Endothelial cell (in vitro differentiated cells): Measurements from ENCODE around the gene FMN1. TPM values are rescaled to one million over a fixed set of nuclear protein-coding genes. Genes with fewer than 3 reads are reported as not detected.

Experiments used
- DNase-seq: peaks from one replicate; pipeline ENCODE4 v3.0.0; 2021; ENCODE audit warnings: low spot score
- H3K27ac Mint-ChIP-seq: one replicate; pipeline ENCODE4 v1.8.0; 2021; ENCODE audit warnings: mixed read lengths, inconsistent platforms; ENCODE audit not compliant: unreplicated experiment
- H3K27me3 Mint-ChIP-seq: one replicate; pipeline ENCODE4 v1.8.0; 2021; ENCODE audit warnings: mild to moderate bottlenecking, moderate library complexity, mixed read lengths, inconsistent platforms; ENCODE audit not compliant: unreplicated experiment
- H3K36me3 Mint-ChIP-seq: one replicate; pipeline ENCODE4 v1.8.0; 2021; ENCODE audit warnings: mild to moderate bottlenecking, low read depth, mixed read lengths, inconsistent platforms; ENCODE audit not compliant: unreplicated experiment
- H3K4me1 Mint-ChIP-seq: one replicate; pipeline ENCODE4 v1.8.0; 2021; ENCODE audit warnings: mild to moderate bottlenecking, mixed read lengths, inconsistent platforms; ENCODE audit not compliant: unreplicated experiment
- H3K4me3 Mint-ChIP-seq: one replicate; pipeline ENCODE4 v1.8.0; 2021; ENCODE audit warnings: mild to moderate bottlenecking, mixed read lengths, inconsistent platforms; ENCODE audit not compliant: unreplicated experiment
- H3K9me3 Mint-ChIP-seq: one replicate; pipeline ENCODE4 v1.8.0; 2021; ENCODE audit warnings: mixed read lengths, inconsistent platforms; ENCODE audit not compliant: unreplicated experiment
- total RNA-seq: library from RNA; stranded (reverse); fragmentation: NEBNext Ultra II Directional; extraction: Animal tissue kit (Norgen Biotek cat#: 25700); gene quantifications from one replicate; pipeline ENCODE4 v1.2.1, GENCODE V29; 2021; ENCODE audit not compliant: unreplicated experiment
- TF ChIP-seq, protein P1 (sequence below): fragments of 200-600 bp; sonication (generic); IDR thresholded peaks from one replicate; pipeline ENCODE4 v1.5.0; 2021; ENCODE audit warnings: antibody characterized with exemption; ENCODE audit not compliant: unreplicated experiment

Gene FMN1
- total RNA-seq, 1 donor from 2014 or later = 1.3 TPM

DNA sequence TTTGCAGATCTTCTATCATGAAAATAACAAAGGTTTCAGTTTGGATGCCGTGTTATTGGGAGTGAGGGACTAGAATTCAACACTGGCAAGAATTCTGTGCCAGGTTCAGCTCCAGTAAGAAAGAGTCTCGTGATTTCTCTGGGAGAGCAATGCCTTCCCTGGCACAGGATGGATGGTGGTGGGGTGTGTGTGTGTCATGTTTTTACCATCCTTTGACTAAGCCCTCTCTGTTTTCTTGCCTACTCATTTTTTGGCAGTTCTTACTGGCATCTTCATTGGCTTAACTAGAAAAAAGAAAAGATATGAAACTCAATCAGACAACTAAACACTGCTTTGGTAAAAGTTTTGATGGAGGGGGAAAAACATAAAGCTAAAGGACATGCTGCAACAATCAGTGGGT lies 86.6 kb downstream of the FMN1 start:
- TF ChIP-seq, protein P1, sequence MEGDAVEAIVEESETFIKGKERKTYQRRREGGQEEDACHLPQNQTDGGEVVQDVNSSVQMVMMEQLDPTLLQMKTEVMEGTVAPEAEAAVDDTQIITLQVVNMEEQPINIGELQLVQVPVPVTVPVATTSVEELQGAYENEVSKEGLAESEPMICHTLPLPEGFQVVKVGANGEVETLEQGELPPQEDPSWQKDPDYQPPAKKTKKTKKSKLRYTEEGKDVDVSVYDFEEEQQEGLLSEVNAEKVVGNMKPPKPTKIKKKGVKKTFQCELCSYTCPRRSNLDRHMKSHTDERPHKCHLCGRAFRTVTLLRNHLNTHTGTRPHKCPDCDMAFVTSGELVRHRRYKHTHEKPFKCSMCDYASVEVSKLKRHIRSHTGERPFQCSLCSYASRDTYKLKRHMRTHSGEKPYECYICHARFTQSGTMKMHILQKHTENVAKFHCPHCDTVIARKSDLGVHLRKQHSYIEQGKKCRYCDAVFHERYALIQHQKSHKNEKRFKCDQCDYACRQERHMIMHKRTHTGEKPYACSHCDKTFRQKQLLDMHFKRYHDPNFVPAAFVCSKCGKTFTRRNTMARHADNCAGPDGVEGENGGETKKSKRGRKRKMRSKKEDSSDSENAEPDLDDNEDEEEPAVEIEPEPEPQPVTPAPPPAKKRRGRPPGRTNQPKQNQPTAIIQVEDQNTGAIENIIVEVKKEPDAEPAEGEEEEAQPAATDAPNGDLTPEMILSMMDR = no peak
- no peaks in the 10 kb centered on the region for H3K9me3 Mint-ChIP-seq
- H3K27ac Mint-ChIP-seq = no peak overlapping the region
- no peak overlapping the region for H3K4me3 Mint-ChIP-seq
- no peaks in the 10 kb centered on the region for H3K27me3 Mint-ChIP-seq
- H3K36me3 Mint-ChIP-seq = no peaks in the 10 kb centered on the region
- H3K4me1 Mint-ChIP-seq = no peaks in the 10 kb centered on the region
- no peak for DNase-seq

DNA sequence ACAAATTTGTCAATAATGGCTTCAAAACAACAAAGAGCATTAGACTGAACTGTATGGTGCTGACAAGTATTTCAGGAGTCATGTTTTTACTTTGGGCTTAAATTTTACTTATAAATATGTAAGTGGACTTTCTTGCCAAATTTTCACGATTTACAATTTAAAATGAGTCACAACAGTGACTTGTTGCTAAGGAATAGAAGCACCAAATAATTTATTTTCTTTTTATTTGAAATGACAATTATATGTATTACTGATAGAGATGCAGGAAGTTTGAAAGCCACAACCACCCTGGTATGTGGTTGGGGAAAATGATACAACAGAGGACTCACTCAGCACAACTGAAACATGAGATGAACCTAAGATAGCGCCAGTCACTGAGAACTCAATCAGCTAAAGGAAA lies 90.3 kb downstream of the FMN1 start:
- no peaks in the 10 kb centered on the region for H3K9me3 Mint-ChIP-seq
- TF ChIP-seq, protein P1 = no peak
- H3K27me3 Mint-ChIP-seq = no peaks in the 10 kb centered on the region
- H3K4me3 Mint-ChIP-seq = no peak overlapping the region
- H3K4me1 Mint-ChIP-seq = no peaks in the 10 kb centered on the region
- H3K27ac Mint-ChIP-seq = no peak overlapping the region
- DNase-seq = no peak
- no peaks in the 10 kb centered on the region for H3K36me3 Mint-ChIP-seq

DNA sequence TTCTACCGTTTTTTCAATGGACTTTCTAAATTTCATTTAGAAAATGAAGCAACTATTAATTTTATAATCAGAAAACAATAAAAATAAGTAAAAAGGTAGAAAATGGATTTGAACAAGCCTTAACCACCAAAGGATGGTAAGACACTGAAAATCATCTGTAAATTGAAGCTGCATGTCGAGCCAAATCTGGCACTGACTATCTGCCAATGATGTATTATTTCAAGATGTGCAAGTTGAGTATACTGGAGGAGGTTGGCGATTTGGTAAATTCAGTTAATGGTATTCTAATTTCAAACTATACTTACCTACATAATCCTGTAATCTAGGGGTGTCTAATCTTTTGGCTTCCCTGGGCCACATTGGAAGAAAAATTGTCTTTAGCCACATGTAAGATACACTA lies 93.5 kb downstream of the FMN1 start:
- Mint-ChIP-seq H3K27ac (no peak overlapping the region), H3K4me3 (no peak overlapping the region), H3K9me3 (no peaks in the 10 kb centered on the region), H3K27me3 (no peaks in the 10 kb centered on the region), H3K36me3 (no peaks in the 10 kb centered on the region), H3K4me1 (no peaks in the 10 kb centered on the region)
- no peak for DNase-seq
- TF ChIP-seq, protein P1 = no peak

DNA sequence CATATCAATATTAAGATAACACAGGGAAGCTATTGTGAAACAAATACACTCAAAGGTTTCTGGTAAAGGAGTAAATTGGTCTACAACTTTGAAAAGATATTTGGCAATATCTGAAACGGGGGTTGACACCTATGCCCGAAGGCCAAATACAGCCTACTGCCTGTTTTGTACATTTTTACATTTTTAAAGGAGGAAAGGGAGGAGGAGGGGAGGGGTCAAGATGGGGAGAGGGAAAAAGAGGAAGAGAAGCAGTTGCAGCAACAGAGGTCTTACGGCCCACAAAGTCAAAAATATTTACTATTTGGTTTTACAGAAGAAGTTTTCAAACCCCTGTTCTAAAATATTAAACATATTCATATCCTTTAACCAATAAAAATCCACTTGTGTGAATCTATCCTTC lies 94.2 kb downstream of the FMN1 start:
- H3K27me3 Mint-ChIP-seq = no peaks in the 10 kb centered on the region

DNA sequence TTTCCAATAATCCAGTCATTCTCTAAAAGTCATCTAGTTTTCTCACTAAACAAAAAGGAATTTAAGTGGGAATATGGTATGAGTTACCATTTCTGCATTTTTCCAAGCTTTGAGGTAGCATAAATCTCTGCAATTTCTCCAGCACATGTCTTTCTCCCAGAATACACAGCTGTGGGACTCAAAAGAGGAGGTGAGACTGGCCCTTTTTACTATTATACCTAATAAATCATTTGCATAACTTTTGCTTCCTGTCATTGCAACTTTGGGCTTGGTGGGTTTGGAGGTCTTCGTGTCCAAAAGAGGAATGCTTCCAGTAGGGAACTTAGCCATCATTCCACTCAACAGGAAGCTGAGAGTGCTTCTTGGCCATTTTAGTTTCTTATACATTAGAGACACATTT lies 94.8 kb downstream of the FMN1 start:
- H3K9me3 Mint-ChIP-seq = no peaks in the 10 kb centered on the region
- no peaks in the 10 kb centered on the region for H3K36me3 Mint-ChIP-seq
- no peaks in the 10 kb centered on the region for H3K4me1 Mint-ChIP-seq
- no peaks in the 10 kb centered on the region for H3K27me3 Mint-ChIP-seq
- DNase-seq = no peak
- no peak overlapping the region for H3K27ac Mint-ChIP-seq
- H3K4me3 Mint-ChIP-seq = no peak overlapping the region
- TF ChIP-seq, protein P1 = no peak

More for the DNA sequence above, 94.2 kb downstream of the FMN1 start:
- Mint-ChIP-seq H3K4me1 (no peaks in the 10 kb centered on the region), H3K36me3 (no peaks in the 10 kb centered on the region), H3K4me3 (no peak overlapping the region), H3K27ac (no peak overlapping the region), H3K9me3 (no peaks in the 10 kb centered on the region)
- no peak for DNase-seq
- TF ChIP-seq, protein P1 = no peak
